ENCODE results near the gene EXOC3L4.
A peak's percentile ranks its signal among the peaks of the same experiment; 100 is the strongest.
"Not testable (repeated sequence)": the region's sequence is repeated elsewhere in the genome, so short reads cannot be mapped to it uniquely, and the experiment has no call there.

The EXOC3L4 gene

DNA sequence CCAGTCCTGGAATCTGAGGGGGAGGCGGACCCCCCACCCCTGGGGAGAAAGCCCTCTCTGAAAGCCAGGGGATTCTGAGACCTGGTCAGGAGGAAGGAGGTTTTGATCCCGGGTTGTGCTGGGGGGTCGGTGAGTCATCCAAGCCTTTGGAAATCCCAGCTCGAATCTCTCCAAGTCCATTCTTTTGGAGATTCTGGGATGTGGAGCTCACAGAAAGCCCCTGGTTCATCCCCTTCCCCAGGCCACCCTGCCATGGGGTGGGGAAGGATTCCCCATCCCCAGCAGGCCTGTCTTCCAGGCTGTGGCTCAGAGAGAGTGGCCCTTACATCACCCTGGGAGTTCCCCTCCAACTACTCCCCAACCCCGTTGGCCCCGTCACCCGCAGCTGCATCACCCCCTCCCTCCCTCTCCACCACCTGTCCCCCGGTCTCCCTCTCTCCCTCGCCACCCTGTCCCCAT lies 14.3 kb downstream of the EXOC3L4 start:
- DNase-seq, result no peak

DNA sequence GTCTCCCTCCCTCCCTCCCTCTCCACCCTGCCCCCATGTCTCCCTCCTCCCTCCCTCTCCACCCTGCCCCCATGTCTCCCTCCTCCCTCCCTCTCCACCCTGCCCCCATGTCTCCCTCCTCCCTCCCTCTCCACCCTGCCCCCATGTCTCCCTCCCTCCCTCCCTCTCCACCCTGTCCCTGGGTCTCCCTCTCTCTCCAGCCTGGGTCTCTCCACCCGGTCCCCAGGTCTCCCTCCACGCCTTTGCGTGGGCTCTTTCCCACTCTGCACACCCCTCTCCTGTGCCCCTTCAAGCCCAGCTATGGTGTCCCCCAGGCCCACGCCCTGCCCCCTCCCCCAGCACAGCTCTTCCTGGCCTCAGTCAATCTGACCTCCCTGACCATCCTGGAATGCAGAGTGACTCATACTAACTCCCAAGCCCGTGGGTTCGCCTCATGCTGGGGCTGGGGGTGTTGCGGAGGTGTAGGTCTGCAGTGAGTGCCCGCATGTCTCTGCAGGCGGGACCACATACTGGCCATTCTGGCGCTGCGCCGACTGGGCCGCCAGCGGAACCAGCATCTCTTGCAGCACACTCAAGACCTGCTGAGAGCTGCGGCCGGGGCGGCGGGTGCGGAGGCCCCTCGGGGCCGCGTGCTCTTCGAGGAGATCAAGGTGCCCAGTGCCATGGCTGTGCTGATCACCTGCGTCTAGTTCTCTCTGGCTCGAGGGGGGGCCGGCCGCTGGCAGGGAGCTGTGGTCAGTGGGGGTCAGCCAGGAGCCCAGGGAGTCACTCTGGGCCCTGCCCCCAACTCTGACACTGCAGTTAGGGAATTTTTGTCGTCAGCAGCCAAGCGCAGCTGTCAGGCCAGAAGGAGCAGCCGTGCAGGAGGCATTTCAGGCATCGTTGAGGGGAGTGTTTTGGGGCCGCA lies 15.3 kb downstream of the EXOC3L4 start:
- no peak for DNase-seq

DNA sequence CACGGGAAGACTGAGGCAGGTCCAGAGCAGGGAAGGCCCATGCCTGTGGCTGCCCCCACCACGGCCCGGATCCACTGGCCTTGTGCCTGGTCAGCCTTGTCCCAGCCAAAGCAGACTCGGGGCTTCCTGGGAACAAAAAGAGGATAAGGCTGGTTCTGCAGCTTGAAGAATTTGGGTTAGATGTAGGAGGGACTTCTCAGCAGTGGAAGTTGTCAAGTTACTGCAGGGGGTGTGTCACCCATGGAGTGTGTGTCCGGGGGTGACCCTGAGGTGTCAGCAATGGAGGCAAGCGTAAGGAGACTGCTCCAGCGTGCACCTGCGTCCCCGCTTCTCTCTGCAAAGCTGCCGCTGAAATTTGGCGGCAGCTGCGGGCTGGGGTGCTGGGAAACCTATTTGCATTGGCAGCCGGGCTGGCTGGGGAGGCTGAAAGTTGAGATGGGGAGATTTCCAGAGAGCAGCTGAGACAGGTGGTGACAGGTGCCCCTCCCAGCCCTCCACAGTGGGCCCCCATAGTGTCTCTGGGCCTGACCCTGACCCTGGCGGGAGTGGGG lies 16.2 kb downstream of the EXOC3L4 start:
- DNase-seq, result no peak

- no peak for DNase-seq
These were observed 16.8 kb downstream of the EXOC3L4 start for GRCh38 chr14:103111232-103111868.

GRCh38 chr14:103112400-103113243 lies 18.1 kb downstream of the EXOC3L4 start:
- DNase-seq, result no peak

GRCh38 chr14:103113303-103113702 lies 18.8 kb downstream of the EXOC3L4 start:
- no peak for DNase-seq

- DNase-seq, result no peak
These were observed 19.2 kb downstream of the EXOC3L4 start for GRCh38 chr14:103113774-103114173.

- DNase-seq, result not testable (repeated sequence)
These were observed 20.7 kb downstream of the EXOC3L4 start for GRCh38 chr14:103115086-103115679.

DNA sequence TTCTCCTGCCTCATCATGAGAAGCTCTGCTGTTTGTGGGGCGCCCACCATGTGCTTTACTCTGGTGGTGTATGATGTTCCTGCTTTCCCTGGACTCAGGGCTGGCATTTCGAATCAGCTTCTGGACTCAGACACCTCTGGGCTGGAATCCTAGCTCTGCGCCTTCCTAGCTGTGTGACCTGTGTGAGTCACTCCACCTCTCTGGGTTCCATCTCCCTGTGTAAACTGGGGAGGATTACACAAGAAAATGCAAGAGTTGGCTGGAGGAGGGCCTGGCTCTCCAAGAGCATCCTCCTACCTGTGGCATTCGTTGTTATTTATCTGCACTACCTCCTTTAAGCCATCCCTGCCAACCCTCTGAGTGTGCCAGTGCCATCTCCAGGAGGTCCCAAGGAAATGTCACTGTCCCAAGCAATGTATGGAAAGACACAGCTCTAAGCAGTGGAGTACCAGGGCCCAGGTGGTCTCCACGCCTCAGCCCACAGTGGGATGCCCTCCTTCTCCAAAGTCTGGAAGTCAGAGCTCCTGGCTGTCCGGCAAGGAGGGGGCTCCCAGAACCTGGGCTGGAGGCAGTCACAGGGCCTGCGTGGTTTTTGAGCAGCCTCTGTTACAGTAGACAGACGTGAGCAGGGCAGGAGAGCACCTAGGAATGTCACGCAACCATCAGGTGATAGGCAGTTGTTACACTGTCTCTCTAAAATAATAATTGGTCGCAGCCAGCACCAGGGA lies 21.5 kb downstream of the EXOC3L4 start:
- no peak for DNase-seq

GRCh38 chr14:103116636-103117035 lies 22.1 kb downstream of the EXOC3L4 start:
- DNase-seq, result no peak

DNA sequence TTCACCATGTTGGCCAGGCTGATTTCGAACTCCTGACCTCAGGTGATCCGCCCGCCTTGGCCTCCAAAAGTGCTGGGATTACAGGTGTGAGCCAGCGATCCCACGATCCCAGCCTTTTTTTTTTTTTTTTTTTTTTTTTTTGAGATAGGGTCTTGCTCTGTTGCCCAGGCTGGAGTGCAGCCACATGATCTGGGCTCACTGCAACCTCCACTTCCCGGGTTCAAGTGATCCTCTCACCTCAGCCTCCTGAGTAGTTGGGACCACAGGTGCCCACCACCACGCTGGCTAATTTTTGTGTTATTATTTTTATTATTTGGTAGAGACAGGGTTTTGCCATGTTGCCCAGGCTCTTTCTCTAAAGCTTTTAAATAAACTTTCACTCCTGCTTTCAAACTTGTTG lies 23.0 kb downstream of the EXOC3L4 start:
- not testable (repeated sequence) for DNase-seq

DNA sequence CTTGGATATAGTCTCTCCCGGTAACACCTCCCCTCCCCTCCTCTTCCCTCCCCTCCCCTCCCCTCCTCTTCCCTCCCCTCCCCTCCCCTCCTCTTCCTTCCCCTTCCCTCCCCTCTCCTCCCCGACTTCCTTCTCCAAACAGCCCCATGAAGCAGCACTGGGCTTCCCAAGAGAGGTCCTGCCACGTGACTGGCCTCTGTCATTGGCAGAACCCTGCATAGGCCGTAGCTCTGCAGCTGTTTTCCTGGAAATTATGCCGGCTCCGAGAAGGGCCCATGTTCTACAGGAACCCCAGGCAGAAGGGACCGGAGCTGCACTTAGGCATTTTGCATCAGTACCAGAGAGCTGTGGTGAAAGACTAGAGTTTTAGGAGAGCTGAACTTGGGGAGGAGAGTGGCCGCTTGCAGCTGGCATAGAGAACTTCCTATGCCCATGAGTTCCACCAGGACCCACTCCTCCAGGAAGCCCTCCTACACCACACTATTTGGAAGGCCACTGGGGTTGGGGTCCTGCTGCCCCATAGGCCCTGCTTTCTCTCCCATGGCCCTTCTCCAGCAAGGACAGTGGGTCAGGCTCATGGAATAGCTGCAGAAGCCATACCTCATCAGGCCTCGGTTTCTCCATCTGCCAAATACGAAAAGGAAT lies 23.6 kb downstream of the EXOC3L4 start:
- DNase-seq, result no peak

DNA sequence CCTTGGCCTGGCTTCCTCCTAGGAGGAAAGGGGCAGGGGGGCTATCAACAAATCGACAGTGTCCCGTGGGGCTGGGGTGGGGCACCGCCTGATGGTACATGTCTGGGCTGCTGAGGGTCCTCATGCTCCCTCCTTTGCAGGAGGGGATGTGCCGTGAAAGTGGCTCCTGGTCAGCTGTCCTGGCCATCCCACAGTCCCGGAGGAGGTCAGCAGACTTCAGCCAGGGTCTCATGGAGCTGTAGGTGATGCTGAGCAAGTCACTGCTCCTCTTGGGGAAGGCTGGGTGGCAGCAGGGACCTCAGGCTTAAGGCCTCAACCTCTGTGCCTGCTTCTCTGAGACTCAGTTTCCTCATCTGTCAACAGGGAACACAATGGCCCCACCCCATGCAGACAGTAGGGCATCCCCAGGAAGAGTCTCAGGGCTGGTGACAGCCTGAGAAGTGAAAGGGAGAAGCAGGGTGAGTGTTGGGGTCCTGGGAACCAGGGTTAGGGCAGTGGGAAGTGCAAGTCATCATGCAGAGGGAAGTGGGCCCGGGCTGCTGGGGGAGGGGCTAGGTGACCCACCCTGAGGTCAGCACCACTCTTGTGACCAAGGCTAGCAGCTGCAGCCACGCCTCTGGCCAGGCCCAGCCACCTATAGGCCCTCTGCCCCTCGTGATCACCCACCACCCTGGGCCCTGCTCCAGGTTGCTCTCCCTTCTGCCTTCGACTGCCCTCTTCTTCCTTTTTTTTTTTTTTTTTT lies 24.3 kb downstream of the EXOC3L4 start:
- DNase-seq, result peak; percentile 33

- DNase-seq, result not testable (repeated sequence)
These were observed 25.0 kb downstream of the EXOC3L4 start for GRCh38 chr14:103119527-103119926.

DNA sequence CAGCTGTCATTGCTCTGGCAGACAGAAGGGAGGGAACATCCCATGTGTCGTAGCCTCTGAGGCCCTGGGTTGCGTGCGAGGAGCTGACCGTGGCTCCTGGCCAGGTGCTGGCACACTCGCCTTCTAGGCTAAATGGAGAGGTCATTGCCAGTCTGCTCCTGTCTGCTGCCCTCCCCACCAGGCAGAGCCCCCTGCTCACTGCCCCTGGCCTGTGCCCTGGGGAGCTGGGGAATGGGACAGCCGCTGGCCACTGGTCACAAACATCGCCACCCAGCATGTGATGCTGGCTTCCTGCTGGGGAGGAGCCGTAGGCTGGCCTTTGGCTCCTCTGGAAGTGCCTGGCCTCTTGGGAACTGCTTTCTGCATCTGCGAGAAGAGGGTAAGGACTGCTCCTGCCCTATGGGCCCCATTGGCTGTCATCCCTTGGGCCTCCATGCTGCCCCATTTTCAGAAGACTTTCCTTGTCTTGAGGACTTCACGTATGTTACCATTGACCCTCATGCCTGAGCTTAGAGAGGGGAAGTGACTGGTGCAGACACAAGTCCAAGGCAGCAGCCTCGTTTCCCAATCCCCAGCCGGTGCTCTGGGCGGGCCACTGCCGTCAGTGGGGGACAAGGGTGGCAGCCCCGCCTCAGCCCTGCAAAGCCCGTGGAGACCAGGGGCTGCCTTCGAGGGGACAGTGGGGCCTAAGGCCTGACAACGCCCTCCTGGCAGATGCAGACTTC lies 26.8 kb downstream of the EXOC3L4 start:
- DNase-seq, result no peak

DNA sequence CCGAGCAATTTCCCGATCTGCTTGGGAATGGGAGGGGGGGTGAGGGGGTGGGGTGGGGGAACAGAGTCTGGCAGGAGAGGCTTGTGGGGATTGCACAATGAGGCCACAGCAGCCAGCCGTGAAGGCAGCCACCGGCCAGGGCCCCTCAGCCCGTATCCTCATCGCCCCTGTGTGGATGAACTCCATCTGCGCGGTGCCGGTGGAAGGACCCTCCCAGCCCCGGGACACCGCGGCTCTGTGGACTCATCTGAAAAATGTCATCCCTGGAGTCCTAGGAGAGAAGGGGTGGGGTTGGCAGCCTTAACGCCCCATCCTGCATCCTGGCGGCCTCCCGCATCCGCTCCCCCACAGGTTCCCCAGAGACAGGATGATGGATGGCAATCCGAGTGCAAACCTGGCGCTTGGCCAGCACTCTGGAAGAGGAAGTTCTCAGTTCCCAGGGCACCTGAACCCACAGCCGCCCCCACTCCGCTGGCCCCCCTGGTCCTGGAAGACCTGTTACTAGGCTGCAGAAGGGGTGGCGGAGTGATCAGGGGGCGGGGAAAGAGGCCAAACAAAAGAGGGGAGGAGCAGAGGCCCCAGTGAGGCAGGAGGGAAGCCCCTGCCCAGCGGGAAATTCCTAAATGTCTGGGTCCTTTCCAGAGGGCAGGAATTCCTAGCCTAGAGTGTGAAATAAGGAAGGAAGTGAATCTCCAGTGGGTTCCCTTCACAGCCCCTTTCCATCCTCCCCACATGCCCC lies 27.5 kb downstream of the EXOC3L4 start:
- peak; percentile 18 for DNase-seq

DNA sequence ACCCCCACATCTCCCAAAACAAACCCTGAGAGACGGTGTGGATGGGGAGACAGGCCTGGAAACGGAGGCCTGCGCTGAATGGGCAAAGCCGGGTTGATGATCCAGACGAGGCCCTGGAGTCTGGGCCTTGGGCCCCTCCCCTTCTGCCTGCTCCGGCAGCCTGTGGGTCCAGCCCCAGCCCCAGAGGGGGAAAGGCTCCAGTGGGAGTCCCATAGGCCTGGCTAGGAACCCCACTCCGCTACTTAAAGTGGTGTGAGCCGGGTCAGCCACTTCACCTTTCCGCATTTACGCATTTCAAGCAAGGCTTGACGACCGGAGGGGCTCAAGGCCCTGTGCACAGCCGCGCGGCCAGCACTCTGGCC lies 28.0 kb downstream of the EXOC3L4 start:
- DNase-seq, result no peak

- DNase-seq, result peak; percentile 10
These were observed 28.6 kb downstream of the EXOC3L4 start, which contains the start of gene TNFAIP2 for GRCh38 chr14:103122947-103123633. TSS of gene TNFAIP2 (plus strand) at chr14:103123461. CDS start at chr14:103126458, 2,997 bp downstream.
